GM19240 (cell line): Measurements from ENCODE around the gene TBL1Y.
"Not testable (repeated sequence)": the region's sequence is repeated elsewhere in the genome, so short reads cannot be mapped to it uniquely, and the experiment has no call there.

Source experiments
- DNase-seq: peaks from one replicate; pipeline ENCODE4 v3.0.0; 2011; ENCODE audit warnings: low spot score; ENCODE audit not compliant: insufficient read length

The TBL1Y gene

GRCh38 chrY:7078725-7079124 lies 168.2 kb downstream of the TBL1Y start:
- no peak for DNase-seq

GRCh38 chrY:7080548-7080947 lies 170.1 kb downstream of the TBL1Y start:
- not testable (repeated sequence) for DNase-seq

- no peak for DNase-seq
Observed at GRCh38 chrY:7085606-7086005, 175.1 kb downstream of the TBL1Y start.

- no peak for DNase-seq
Observed at GRCh38 chrY:7092836-7093235, 182.3 kb downstream of the TBL1Y start.

- DNase-seq: no peak
Observed at GRCh38 chrY:7094365-7094764, 183.9 kb downstream of the TBL1Y start.

- no peak for DNase-seq
Observed at GRCh38 chrY:7097021-7097420, 186.5 kb downstream of the TBL1Y start.

GRCh38 chrY:7099742-7100141 lies 189.2 kb downstream of the TBL1Y start:
- DNase-seq: no peak

- no peak for DNase-seq
Observed at GRCh38 chrY:7102680-7103079, 192.2 kb downstream of the TBL1Y start.

- DNase-seq: no peak
Observed at GRCh38 chrY:7107179-7107578, 196.7 kb downstream of the TBL1Y start.

- no peak for DNase-seq
Observed at GRCh38 chrY:7110086-7110485, 199.6 kb downstream of the TBL1Y start.

GRCh38 chrY:7115871-7116270 lies 205.4 kb downstream of the TBL1Y start:
- no peak for DNase-seq

GRCh38 chrY:7122202-7122601 lies 211.7 kb downstream of the TBL1Y start:
- no peak for DNase-seq

GRCh38 chrY:7125136-7126056 lies 214.9 kb downstream of the TBL1Y start:
- no peak for DNase-seq

- DNase-seq: no peak
Observed at GRCh38 chrY:7128211-7128610, 217.7 kb downstream of the TBL1Y start.
